ENCODE results near the gene RD3L. TPM values are rescaled to one million over a fixed set of nuclear protein-coding genes. Genes with fewer than 3 reads are reported as not detected.

Gene RD3L
- total and polyA plus RNA-seq, 2 donors from 2014 or later: not detected

DNA sequence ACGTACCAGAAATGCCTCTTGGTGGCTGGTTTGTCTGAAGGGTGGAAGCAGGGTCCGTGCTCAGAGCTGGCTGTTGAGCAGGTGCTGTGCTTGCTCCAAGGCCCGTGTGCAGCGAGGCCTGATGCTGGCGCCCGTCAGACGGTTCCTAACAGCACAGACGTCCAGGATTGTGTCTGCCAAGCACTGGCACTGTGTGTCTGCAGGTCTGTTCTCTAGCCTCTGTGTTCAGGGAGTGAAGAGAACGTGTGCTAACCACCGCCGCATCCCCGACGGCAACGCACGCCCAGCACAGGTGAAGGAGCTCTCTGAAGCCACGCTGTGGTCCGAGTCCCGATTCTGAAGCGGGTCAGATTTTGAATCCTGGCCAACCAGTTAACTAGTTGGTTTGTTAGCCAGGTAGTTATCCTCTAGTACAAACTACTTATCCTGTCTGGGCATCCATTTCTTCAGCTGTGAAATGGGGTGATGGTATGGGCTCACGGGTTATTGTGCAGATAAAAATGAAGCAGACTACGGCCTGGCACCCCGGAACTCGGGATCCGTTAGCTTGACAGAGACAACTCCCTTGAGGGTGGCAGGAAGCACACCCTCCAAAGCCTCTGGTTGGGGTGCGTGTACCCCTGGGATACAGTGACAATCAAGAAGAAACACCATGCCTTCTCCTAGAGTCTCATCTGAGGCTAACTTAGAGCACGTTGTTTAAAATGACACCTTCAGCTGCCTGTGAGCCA lies 32.6 kb downstream of the RD3L start:
- Histone ChIP-seq H3K9ac (ENCODE audit: low read length in 3 of 3) (peak overlapping the region in 1 of 3 donors; percentile 36), H3K27ac (ENCODE audit: low read depth in 2 of 2, low read length in 2 of 2) (no peak overlapping the region)
- intact Hi-C loops (cut with DNase I): no loop called here

DNA sequence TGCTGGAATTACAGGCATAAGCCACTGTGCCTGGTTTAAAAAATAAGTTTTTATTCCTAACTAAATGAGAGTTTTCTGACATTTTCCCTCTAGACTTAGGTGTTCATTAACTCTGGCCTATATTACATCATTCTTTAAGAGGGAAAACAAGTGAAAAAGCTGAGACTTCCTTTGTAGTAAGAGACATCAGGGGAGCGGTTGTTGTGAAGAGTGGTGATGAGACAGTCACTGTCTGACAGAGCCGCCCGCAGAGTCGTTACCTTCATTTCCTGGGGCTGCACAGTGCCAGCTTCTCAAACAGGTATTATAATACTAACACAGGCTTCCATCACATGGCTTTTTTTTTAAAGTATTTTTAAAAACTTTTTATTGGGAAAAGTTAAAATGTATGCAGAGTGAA lies 33.7 kb downstream of the RD3L start:
- TF ChIP-seq, protein P1, sequence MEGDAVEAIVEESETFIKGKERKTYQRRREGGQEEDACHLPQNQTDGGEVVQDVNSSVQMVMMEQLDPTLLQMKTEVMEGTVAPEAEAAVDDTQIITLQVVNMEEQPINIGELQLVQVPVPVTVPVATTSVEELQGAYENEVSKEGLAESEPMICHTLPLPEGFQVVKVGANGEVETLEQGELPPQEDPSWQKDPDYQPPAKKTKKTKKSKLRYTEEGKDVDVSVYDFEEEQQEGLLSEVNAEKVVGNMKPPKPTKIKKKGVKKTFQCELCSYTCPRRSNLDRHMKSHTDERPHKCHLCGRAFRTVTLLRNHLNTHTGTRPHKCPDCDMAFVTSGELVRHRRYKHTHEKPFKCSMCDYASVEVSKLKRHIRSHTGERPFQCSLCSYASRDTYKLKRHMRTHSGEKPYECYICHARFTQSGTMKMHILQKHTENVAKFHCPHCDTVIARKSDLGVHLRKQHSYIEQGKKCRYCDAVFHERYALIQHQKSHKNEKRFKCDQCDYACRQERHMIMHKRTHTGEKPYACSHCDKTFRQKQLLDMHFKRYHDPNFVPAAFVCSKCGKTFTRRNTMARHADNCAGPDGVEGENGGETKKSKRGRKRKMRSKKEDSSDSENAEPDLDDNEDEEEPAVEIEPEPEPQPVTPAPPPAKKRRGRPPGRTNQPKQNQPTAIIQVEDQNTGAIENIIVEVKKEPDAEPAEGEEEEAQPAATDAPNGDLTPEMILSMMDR (IDR thresholded peaks at IDR 0.05; ENCODE audit: borderline replicate concordance, extremely low read depth, insufficient read depth): no peak
- H3K27me3 ChIP-seq (ENCODE audit: control insufficient read depth, insufficient read depth, low read length): no peaks in the 10 kb centered on the region
- H3K36me3 ChIP-seq (ENCODE audit: control insufficient read depth in 2 of 3, insufficient read depth in 3 of 3, low read length in 3 of 3): peaks cover 0 to 20% (median 11%) of the 10 kb centered on the region in 3 donors
- intact Hi-C loops (cut with DNase I): no loop called here
- peak in 1 of 5 donors; percentile 29 for DNase-seq
- H3K27ac ChIP-seq (ENCODE audit: low read depth in 2 of 2, low read length in 2 of 2): no peak overlapping the region
- no peaks in the 10 kb centered on the region for H3K9me3 ChIP-seq (ENCODE audit: control insufficient read depth in 2 of 3, insufficient read depth in 1 of 3, low read length in 3 of 3)
- no peak for FAIRE-seq
- H3K4me1 ChIP-seq (ENCODE audit: control insufficient read depth in 2 of 3, insufficient read depth in 2 of 3, low read depth in 1 of 3, low read length in 3 of 3): peaks cover 0 to 11% (median 7%) of the 10 kb centered on the region in 3 donors
- no peak overlapping the region for H3K9ac ChIP-seq (ENCODE audit: low read length in 3 of 3)
- H3K4me3 ChIP-seq (ENCODE audit: low read length in 3 of 3): no peak overlapping the region

More for the DNA sequence above, 32.6 kb downstream of the RD3L start:
- Histone ChIP-seq H3K4me1 (ENCODE audit: control insufficient read depth in 2 of 3, insufficient read depth in 2 of 3, low read depth in 1 of 3, low read length in 3 of 3) (peaks cover 0 to 11% (median 7%) of the 10 kb centered on the region in 3 donors), H3K4me3 (ENCODE audit: low read length in 3 of 3) (peak overlapping the region in 2 of 3 donors; percentile 33 to 36), H3K27me3 (ENCODE audit: control insufficient read depth, insufficient read depth, low read length) (no peaks in the 10 kb centered on the region), H3K36me3 (ENCODE audit: control insufficient read depth in 2 of 3, insufficient read depth in 3 of 3, low read length in 3 of 3) (peaks cover 0 to 30% (median 15%) of the 10 kb centered on the region in 3 donors), H3K9me3 (ENCODE audit: control insufficient read depth in 2 of 3, insufficient read depth in 1 of 3, low read length in 3 of 3) (no peaks in the 10 kb centered on the region)
- DNase-seq: peak in 2 of 5 donors; percentile 32 to 77
- TF ChIP-seq, protein P1 (IDR thresholded peaks at IDR 0.05; ENCODE audit: borderline replicate concordance, extremely low read depth, insufficient read depth): no peak
- no peak for FAIRE-seq

DNA sequence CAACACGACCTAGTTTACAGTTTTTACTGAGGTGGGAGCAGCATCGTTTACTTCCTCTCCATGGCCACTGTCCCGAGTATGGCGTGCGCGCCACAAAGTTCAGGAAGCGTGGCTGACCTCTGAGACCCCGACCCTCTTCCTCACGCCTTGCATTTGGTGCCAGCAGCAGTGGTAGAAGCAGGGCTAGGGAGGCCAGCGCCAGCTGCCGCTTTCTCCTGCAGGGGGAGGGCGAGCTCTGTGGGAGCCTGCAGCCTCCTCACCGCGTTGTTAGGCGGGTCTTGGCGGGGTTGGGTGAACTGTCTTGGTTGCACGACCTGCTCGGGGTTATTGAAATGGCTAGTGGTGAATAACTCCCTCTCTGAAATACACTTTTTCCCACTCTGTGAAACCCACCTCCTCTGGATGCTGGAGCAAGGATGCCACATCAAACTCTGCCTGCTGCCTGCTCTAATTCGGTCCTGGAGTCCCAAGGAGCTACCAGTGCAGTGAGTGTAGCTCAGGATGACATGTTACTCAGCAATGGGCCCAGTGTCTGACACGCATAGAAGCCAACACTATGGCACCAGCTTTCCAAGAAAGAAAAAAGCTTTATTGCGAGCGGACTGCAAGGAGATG lies 36.4 kb downstream of the RD3L start:
- Histone ChIP-seq H3K27me3 (ENCODE audit: control insufficient read depth, insufficient read depth, low read length) (no peaks in the 10 kb centered on the region), H3K36me3 (ENCODE audit: control insufficient read depth in 2 of 3, insufficient read depth in 3 of 3, low read length in 3 of 3) (peaks cover 0 to under 1% (median 0%) of the 10 kb centered on the region in 3 donors), H3K9ac (ENCODE audit: low read length in 3 of 3) (no peak overlapping the region), H3K27ac (ENCODE audit: low read depth in 2 of 2, low read length in 2 of 2) (no peak overlapping the region), H3K4me1 (ENCODE audit: control insufficient read depth in 2 of 3, insufficient read depth in 2 of 3, low read depth in 1 of 3, low read length in 3 of 3) (peaks cover 0 to 11% (median 7%) of the 10 kb centered on the region in 3 donors), H3K4me3 (ENCODE audit: low read length in 3 of 3) (no peak overlapping the region), H3K9me3 (ENCODE audit: control insufficient read depth in 2 of 3, insufficient read depth in 1 of 3, low read length in 3 of 3) (no peaks in the 10 kb centered on the region)
- DNase-seq (peak in 2 of 5 donors; percentile 35 to 51), FAIRE-seq (no peak)
- TF ChIP-seq, protein P1 (IDR thresholded peaks at IDR 0.05; ENCODE audit: borderline replicate concordance, extremely low read depth, insufficient read depth): no peak
- intact Hi-C loops (cut with DNase I): no loop called here

All from kidney (tissue), 14 donors.